Testis (tissue), 2 donors: Measurements from ENCODE around the gene ACSL4.

Source experiments
- POLR2A ChIP-seq: fragments of 450-650 bp; IDR thresholded peaks from one replicate; pipeline ENCODE4 v1.6.1; 2017; ENCODE audit warnings: antibody characterized with exemption, mild to moderate bottlenecking, moderate library complexity
- TF ChIP-seq, protein P1 (sequence below), 3 experiments: fragments of 450-650 bp in 2 of 3; fragments of 200-600 bp in 1 of 3; sonication (generic) in 1 of 3; IDR thresholded peaks; one replicate each; pipeline ENCODE4 v1.5.1; 2016 to 2019; ENCODE audit warnings: antibody characterized with exemption in 3 of 3, mild to moderate bottlenecking in 2 of 3, moderate library complexity in 1 of 3

DNA sequence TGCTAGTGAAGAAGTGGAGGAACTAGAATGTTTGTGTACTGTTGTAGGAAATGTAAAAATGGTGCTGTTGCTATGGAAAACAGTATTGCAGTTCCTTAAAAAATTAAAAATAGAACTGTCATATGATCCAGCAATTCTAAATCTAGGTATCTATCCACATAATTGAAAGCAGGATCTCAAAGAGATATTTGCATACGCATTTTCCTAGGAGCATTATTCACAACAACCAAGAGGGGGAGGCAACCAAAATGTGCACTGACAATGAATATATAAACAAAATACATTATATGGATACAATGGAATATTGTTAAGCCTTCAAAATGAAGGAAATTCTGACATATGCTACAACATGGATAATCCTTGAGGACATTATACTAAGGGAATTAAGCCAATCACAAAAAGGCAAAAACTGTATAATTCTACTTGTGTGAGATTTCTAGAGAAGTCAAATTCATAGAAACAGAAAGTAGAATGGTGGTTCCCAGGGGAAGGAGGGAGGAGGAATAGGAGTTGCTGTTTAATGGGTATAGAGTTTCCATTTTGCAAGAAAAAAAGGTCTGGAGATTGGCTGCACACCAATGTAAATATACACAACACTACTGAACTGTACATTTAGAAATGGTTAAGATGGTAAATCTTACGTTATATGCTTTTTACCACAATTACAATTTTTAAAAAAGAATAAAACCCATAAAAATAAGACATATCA lies 72.5 kb downstream of the ACSL4 start:
- TF ChIP-seq, protein P1, sequence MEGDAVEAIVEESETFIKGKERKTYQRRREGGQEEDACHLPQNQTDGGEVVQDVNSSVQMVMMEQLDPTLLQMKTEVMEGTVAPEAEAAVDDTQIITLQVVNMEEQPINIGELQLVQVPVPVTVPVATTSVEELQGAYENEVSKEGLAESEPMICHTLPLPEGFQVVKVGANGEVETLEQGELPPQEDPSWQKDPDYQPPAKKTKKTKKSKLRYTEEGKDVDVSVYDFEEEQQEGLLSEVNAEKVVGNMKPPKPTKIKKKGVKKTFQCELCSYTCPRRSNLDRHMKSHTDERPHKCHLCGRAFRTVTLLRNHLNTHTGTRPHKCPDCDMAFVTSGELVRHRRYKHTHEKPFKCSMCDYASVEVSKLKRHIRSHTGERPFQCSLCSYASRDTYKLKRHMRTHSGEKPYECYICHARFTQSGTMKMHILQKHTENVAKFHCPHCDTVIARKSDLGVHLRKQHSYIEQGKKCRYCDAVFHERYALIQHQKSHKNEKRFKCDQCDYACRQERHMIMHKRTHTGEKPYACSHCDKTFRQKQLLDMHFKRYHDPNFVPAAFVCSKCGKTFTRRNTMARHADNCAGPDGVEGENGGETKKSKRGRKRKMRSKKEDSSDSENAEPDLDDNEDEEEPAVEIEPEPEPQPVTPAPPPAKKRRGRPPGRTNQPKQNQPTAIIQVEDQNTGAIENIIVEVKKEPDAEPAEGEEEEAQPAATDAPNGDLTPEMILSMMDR (IDR thresholded peaks at IDR 0.05), result no peak
- TF ChIP-seq POLR2A, result no peak
